GM19397 (cell line): ENCODE data around the gene C2orf76.

Source experiments
- ATAC-seq: cut with Tn5 transposase; IDR thresholded peaks from one replicate; pipeline ENCODE4 v1.9.1; 2021; ENCODE audit warnings: mild to moderate bottlenecking, moderate library complexity; ENCODE audit not compliant: unreplicated experiment

Gene C2orf76

DNA sequence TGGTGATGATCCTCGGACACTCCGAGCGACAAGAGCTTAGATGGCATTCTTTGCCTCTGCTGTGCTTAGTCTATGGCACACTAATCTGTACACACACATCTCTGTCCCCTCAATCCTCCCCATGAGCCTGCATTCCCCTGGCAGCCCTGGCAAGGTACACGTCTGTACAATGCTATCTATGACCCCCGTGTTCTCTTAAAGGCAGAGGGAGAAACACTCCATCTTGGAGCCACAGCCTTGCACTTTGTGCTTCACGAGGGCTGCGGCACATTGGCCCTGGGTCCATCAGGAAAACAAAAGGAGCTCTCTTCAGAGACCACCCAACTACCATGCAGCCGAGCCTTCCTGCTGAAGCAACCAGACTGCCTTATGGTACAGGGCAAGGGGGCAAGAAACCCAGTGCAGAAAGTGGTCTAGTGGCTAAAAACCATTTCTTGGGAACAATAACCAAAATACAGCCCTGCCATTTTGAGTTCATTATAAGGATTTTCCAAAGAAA is 100.5 kb downstream of the C2orf76 start:
- ATAC-seq, result no peak

DNA sequence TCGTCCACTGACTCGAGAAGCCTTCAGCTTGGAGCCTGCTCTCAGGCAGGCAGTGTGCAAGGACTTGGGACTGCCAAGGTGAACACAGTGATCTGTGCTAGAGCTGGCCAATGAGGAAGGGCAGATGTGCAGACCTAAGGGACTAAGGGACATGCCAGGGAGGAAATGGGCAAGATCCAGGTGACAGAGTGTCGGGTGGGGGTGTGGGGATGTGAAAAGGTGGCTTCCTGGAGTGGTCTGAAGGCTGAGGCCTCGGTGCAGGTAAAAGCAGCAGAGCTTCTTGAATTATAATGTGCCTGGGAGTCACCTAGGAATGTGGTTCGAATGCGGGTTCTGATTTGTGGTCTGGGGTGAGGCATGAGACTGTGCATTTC is 101.0 kb downstream of the C2orf76 start:
- no peak for ATAC-seq

DNA sequence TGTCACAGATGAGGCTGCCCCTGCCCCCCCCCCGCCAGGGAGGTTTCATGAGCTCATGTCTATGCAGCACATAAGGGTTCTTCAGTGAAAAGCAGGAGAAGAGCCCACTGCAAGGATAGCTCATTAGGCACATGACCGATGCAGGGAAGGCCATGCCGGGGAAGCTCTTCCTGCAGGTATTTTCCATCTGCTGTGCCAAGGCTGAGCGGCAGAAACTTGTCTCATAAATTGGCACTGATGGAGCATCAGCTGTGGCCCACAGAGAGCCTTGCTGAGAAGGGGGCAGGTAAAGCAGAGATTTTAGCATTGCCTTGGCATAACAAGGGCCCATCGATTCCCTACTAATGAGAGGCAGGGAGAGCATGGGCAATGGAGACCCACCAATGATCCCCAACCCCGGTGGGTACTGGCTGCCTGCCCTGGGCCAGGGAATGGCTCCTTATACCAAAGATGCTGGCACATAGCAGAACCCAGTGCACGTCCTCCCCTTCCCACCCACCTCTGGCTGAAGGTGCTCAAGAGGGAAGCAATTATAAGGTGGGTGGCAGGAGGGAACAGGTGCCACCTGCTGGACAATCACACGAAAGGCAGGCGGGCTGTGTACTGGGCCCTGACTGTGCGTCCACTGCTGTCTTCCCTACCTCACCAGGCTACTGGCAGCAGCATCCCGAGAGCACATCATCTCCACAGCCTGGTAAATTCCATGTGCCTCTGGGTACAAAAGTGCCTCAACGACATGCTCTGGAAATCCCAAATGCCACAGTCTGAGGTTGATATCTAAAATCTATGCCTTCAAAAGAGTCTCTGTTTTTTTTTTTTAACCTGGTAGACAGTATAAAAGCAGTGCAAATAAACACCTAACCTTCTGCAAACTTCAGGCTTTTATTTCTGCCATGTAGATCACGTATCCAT is 101.6 kb downstream of the C2orf76 start:
- ATAC-seq, result peak; percentile 94

DNA sequence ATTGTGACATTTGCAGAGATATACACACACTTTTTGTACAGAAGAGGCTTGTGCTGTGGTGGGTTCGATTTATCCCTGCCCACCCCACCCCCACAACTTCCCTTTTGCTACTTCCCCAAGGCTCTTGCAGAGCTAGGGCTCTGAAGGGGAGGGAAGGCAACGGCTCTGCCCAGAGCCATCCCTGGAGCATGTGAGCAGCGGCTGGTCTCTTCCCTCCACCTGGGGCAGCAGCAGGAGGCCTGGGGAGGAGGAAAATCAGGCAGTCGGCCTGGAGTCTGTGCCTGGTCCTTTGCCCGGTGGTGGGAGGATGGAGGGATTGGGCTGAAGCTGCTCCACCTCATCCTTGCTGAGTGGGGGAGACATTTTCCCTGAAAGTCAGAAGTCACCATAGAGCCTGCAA is 103.0 kb downstream of the C2orf76 start:
- no peak for ATAC-seq

DNA sequence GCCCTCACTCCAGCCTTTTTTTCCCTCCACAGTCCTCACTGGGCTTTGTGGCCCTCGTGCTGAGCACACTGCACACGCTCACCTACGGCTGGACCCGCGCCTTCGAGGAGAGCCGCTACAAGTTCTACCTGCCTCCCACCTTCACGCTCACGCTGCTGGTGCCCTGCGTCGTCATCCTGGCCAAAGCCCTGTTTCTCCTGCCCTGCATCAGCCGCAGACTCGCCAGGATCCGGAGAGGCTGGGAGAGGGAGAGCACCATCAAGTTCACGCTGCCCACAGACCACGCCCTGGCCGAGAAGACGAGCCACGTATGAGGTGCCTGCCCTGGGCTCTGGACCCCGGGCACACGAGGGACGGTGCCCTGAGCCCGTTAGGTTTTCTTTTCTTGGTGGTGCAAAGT is 103.6 kb downstream of the C2orf76 start:
- no peak for ATAC-seq

DNA sequence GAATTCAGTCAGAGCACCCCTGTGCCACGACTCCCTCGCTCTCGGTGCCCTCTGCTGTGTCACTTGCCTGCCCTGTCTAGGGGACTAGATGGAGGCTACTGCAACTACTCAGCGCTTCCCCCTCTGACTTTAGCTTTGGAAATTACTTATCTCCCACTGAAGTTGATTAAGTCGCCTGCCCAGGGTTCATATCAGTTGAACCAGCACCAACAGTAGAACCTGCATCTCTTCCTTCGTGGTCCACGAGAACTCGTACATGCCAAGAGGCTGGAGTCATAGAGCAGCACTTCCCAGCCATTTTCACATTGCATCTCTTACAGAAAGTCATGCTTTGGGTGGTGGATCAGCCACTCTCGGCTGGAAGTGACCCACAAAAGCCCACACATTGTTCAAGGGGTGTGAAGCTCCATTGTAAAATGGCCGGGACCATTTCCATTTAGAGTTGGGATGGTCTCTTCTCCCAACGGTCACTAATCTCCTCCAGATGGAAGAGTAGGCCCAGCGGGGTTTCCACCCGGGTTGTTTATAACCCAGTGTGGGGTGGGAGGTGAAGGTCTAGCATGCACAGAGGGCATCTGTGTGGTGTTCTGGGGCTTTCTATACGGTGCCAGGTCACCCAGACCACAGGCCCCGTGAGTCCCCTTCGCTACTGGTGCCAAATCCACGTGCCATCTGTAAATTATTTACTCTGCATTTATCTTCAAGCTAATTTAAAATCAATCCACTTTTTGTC is 105.0 kb downstream of the C2orf76 start:
- ATAC-seq, result no peak

DNA sequence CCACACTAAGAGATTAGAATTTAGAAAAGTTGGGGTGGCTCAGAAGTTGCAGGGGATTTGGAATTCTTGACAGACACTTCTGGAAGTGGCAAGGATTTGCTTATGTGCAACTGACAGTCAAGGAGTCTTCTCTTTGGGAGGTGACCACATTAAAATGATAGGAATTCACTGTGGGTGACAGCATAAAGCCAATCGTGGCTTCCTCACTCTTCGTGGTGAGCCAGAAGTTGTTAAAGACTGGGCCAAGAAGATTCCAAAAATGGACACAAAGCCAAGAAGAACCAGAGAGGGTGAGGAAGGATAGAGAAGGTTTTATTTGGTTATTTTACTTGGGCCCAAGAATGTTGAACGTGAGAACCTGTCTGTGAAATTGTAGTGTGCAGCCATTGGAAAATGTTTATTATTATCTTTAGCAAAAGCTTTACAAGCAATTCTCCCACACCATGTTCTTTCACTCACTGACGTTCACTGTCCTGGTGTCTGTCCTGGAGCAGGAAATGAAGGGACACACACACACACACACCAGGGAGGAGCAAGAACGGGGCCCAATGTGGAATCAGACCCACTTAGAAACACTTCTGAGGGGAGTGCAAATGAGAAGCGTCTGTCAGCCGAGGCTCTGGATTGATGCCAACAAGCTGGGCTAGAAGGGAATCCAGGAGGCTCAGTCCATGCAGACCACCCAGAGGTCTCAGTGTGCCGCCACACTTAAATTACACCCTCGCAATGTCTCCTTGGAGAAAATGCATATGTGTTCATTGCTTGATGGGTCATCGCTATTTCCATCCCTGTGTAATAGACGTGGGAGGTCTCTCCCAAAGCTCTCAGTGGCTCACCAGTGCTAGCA is 105.8 kb downstream of the C2orf76 start:
- ATAC-seq, result no peak

DNA sequence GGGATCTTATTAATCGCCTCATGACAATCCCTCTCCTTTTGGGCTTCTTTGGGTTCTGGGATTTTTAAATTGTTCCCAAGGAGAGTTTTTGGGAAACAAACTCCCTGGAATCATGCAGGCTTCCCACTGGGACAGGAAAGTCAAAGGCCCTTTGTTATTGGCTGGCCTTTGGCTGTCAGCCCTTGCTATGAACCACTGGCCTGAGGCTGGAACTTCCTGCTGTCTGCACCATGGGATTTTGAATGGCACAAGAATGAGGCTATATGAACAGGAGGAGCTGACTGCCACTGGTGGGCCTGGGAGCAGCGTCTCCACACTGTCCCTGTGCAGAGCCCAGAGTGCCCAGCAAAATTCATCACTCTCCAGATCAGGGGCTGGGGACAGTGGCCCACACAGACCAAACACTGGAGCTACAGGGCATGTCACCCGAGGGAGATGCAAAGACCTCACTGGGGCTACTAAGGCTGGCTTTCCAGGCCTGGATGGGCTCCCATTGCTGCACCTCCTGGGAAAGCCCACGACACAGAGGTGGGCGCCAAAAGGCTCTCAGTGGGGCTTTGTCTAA is 107.3 kb downstream of the C2orf76 start:
- no peak for ATAC-seq

DNA sequence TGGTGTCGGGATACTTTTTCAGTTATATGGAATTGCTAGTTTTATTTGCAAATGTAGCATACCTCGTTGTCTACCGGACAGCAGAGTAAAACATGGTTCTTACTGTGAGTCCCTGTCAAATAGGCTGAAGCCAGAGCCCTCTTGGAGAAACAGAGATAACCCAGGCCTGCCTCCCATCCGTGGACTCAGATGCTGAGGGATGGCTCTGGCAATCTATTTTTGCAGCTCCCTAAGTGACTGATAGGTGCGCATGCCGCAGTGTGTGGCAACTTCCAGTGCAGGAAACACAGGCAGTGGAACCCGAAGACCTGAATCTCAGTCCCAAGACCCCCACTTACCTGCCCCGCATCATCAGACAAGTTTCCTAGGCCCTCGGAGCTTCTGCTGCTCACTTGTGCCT is 109.4 kb downstream of the C2orf76 start:
- no peak for ATAC-seq

DNA sequence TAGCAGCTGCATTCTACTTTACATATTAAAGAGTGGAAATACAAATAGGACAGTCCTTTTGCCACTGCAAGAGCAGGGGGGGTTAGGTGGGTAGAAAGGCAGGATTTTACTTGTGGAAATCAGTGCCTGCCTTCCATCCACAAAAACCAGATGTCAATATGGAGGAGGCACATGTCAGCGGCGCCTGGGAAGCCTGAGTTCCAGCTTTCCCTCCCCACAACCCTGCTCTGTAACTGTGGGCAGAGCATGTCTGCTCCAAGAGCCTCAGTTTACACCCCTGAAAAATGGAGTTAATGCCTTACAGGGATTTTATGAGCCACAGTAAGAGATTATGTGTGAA is 110.1 kb downstream of the C2orf76 start:
- no peak for ATAC-seq

DNA sequence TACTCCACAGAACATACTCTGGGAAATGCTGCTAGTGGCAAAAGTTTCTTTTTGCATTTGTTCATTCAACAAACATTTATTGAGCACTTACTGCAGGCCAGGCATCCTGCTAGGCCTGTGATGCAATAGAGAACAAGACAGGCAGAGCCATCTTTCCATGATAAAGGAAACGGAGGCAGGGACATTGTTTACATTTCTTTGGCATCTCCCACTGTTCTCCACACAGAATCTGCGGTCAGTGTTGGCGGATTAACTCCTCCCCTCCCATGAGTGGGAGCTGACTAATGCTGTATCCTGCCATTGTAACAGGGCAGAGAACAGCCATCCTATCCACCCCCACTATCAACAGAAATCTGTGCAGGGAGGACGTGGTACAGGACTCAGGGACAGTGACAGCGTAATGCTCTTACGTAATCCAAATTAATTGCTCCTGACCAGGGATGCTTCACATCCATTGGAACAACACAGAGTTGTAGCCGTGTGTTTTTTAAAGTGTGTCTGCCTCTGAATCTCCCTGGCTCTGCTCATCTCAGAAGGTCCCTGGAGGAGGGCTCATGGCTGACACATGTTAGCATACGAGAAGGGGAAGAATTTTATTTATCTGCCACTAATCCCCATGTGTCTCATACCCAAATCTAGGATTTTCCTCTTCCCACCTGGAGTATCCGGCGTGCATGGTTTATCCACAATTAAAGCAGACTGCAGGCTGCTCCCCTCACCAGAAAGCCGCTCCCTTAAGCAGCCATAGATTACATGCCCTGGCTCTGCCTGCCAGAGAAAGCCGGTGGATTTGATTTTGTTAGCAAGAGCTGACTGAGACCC is 110.7 kb downstream of the C2orf76 start:
- ATAC-seq, result no peak

DNA sequence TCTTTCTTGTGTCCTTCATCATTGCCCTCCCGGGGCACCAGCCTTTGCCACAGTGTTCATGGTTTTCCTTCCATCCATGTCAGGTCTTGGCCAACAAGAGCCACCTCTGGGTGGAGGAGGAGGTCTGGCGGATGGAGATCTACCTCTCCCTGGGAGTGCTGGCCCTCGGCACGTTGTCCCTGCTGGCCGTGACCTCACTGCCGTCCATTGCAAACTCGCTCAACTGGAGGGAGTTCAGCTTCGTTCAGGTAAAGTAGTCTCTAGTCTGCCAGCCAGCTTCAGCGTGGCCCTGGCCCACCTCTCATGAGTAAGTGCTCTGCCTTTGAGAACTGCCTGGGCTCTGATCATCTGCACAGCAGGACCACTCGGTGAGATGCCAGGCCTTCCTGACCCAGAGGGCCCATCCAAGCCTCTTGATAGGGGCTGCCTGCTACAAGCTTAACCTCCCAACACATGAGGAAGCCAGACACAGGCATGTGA is 112.0 kb downstream of the C2orf76 start:
- no peak for ATAC-seq

DNA sequence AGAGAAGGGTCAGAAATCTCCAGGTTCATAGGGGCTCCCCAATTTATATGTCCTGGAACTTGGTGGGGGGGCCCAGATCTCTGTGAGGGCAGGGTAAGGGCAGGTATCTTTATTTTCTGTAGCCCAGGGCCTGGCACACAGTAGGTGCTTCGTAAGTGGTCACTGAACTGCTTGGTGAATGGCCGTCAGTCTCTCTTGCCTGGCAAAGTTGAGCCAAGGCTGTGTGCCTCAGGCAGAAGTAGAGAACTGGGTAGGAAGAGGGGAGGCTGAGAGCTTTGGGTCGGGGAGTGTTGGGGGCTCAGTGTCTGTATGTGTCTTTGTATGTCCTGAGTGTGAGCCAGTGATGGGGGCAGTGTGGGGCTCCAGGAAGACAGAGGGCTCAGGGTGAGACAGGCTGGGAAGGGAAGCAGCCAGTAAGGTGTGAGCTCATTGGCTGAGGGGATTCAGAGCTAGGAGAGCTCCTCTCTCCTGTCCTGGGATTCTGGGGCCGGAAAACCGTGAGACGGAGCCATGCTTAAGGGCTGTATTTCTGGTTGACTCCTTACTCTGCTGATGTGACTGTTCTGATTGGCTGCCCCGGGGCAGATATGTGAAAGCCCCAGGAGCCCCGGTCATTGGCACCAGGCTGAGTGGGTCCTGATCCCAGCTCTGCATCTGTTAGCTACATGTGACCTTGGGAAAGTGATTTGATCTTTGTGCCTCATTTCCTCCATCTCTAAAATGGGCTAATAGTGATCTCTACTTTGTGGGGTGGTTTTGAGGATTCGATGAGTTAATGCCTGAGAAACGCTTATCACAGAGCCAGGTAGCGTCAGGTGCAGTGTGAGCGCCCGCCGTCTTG is 112.7 kb downstream of the C2orf76 start:
- no peak for ATAC-seq

DNA sequence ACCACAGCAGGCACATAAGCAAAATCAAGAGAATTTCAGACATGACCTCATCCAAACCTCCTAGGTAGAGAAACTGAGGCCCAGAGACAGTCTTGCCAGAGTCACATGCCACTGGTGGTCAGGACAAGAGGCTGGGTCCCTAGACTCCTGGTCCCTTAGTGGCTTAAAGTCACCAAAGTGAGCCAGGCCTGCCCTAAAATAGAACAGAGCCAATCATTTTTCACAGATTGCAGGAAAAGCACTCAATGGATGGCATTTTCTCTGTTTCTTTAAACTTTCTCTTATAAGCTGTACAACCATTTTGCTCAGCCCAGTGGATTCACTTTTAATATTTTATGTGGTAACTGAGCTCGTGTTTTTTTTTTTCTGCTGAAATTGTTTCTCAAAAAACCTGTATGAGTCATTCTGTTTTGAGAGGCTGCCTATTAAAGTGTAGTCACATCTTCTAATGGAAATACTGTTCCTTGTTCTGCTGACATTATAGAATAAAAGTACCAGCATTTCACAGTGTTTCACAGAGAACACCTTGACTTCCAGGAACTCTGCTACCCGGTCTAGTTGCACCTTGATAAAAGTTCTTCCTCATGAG is 113.4 kb downstream of the C2orf76 start:
- no peak for ATAC-seq
